Mesenchymal stem cell (in vitro differentiated cells and primary cell): ENCODE results near the gene DCAF4L1.
A peak's percentile ranks its signal among the peaks of the same experiment; 100 is the strongest.

Experiments used
- DNase-seq: peaks from one replicate; pipeline ENCODE4 v3.0.0-alpha.2; 2013
- H2AFZ ChIP-seq: one replicate; pipeline ENCODE4 v1.6.1; 2013; ENCODE audit warnings: low read depth, mild to moderate bottlenecking, control low read depth, inconsistent platforms, low read length, moderate library complexity
- H2AK5ac ChIP-seq: 2 replicates; pipeline ENCODE4 v1.6.1; 2013; ENCODE audit warnings: low read length, moderate library complexity, mild to moderate bottlenecking, inconsistent platforms; ENCODE audit not compliant: severe bottlenecking
- H2BK120ac ChIP-seq: one replicate; pipeline ENCODE4 v1.6.1; 2013; ENCODE audit warnings: low read depth, mild to moderate bottlenecking, inconsistent platforms, low read length, moderate library complexity
- H2BK12ac ChIP-seq, 2 experiments: one replicate each; pipeline ENCODE4 v1.6.1; 2013; ENCODE audit warnings: inconsistent platforms in 2 of 2, low read length in 2 of 2, mild to moderate bottlenecking in 2 of 2, moderate library complexity in 2 of 2, control low read depth in 1 of 2
- H2BK15ac ChIP-seq: one replicate; pipeline ENCODE4 v1.6.1; 2013; ENCODE audit warnings: mild to moderate bottlenecking, low read depth, inconsistent platforms; ENCODE audit not compliant: poor library complexity, severe bottlenecking
- H2BK5ac ChIP-seq: 2 replicates; pipeline ENCODE4 v1.6.1; 2013; ENCODE audit warnings: low read depth, mild to moderate bottlenecking, low read length, control low read depth, inconsistent platforms; ENCODE audit not compliant: poor library complexity, severe bottlenecking
- H3K14ac ChIP-seq, 2 experiments: one replicate each; pipeline ENCODE4 v1.6.1; 2013; ENCODE audit warnings: inconsistent platforms in 2 of 2, low read length in 2 of 2, control low read depth in 1 of 2, mild to moderate bottlenecking in 1 of 2, moderate library complexity in 1 of 2
- H3K18ac ChIP-seq, 2 experiments: one replicate each; pipeline ENCODE4 v1.6.1; 2013; ENCODE audit warnings: inconsistent platforms in 2 of 2, low read length in 2 of 2, control low read depth in 1 of 2, low read depth in 1 of 2, mild to moderate bottlenecking in 1 of 2
- H3K23ac ChIP-seq, 2 experiments: one replicate each; pipeline ENCODE4 v1.6.1; 2013; ENCODE audit warnings: inconsistent platforms in 2 of 2, low read length in 2 of 2, mild to moderate bottlenecking in 2 of 2, moderate library complexity in 2 of 2, control low read depth in 1 of 2
- H3K27ac ChIP-seq: 2 replicates; pipeline ENCODE4 v1.5.1; 2013; ENCODE audit warnings: mild to moderate bottlenecking, moderate library complexity, low read length, control low read depth, inconsistent platforms; ENCODE audit not compliant: poor library complexity, severe bottlenecking
- H3K27me3 ChIP-seq, 2 experiments: 2 replicates each; pipeline versions ENCODE4 v1.6.1 to v1.7.0; 2013; ENCODE audit warnings: low read length in 2 of 2, mild to moderate bottlenecking in 2 of 2, moderate library complexity in 2 of 2, control low read depth in 1 of 2, inconsistent platforms in 1 of 2; ENCODE audit not compliant: control insufficient read depth in 1 of 2, insufficient read depth in 1 of 2
- H3K36me3 ChIP-seq, 2 experiments: 2 replicates each; pipeline versions ENCODE4 v1.6.1 to v1.7.0; 2013; ENCODE audit warnings: low read length in 2 of 2, control low read depth in 1 of 2, inconsistent platforms in 1 of 2, low read depth in 1 of 2, mild to moderate bottlenecking in 1 of 2; ENCODE audit not compliant: insufficient read depth in 2 of 2, control insufficient read depth in 1 of 2
- H3K4ac ChIP-seq, 2 experiments: one replicate each; pipeline ENCODE4 v1.6.1; 2013; ENCODE audit warnings: inconsistent platforms in 2 of 2, low read length in 2 of 2, mild to moderate bottlenecking in 2 of 2, moderate library complexity in 2 of 2, control low read depth in 1 of 2, low read depth in 1 of 2
- H3K4me1 ChIP-seq: 2 replicates; pipeline ENCODE4 v1.6.1; 2013; ENCODE audit warnings: low read depth, low read length, control low read depth; ENCODE audit not compliant: control insufficient read depth, insufficient read depth
- H3K4me2 ChIP-seq: 2 replicates; pipeline ENCODE4 v1.6.1; 2013; ENCODE audit warnings: low read length, mild to moderate bottlenecking, inconsistent platforms; ENCODE audit not compliant: poor library complexity, severe bottlenecking
- H3K4me3 ChIP-seq, 2 experiments: 2 replicates each; pipeline versions ENCODE4 v1.5.1 to v1.7.0; 2013; ENCODE audit warnings: low read length in 2 of 2, mild to moderate bottlenecking in 2 of 2, control low read depth in 1 of 2, low read depth in 1 of 2; ENCODE audit not compliant: insufficient read depth in 1 of 2
- H3K79me1 ChIP-seq: replicated peaks from 2 replicates; pipeline ENCODE4 v1.6.1; 2013; ENCODE audit warnings: mild to moderate bottlenecking, control low read depth, low read length, inconsistent platforms; ENCODE audit not compliant: poor library complexity, severe bottlenecking
- H3K9ac ChIP-seq: 2 replicates; pipeline ENCODE4 v1.7.0; 2013; ENCODE audit warnings: mild to moderate bottlenecking, low read length, moderate library complexity
- H3K9me3 ChIP-seq: 2 replicates; pipeline ENCODE4 v1.7.0; 2013; ENCODE audit warnings: mild to moderate bottlenecking, low read length; ENCODE audit not compliant: control insufficient read depth
- H4K8ac ChIP-seq: one replicate; pipeline ENCODE4 v1.6.1; 2013; ENCODE audit warnings: inconsistent platforms, mild to moderate bottlenecking, low read length, moderate library complexity
- H4K91ac ChIP-seq: one replicate; pipeline ENCODE4 v1.6.1; 2013; ENCODE audit warnings: mild to moderate bottlenecking, low read length, inconsistent platforms
- WGBS: methylation state at CpG from one replicate; pipeline ENCODE4 v1.1.7; 2013; ENCODE audit warnings: mixed read lengths; 5-methylcytosine and 5-hydroxymethylcytosine counted together

The DCAF4L1 gene

GRCh38 chr4:41963105-41963504, 18.5 kb upstream of the DCAF4L1 start:
- Histone ChIP-seq H3K27me3 (no peaks in the 10 kb centered on the region), H3K36me3 (peaks cover 0 to 6% of the 10 kb centered on the region in 2 experiments), H3K4me3 (no peak overlapping the region), H3K9me3 (no peaks in the 10 kb centered on the region), H2BK15ac (no peak overlapping the region), H2BK120ac (no peak overlapping the region), H4K91ac (no peak overlapping the region), H2BK5ac (no peak overlapping the region), H3K4me2 (no peak overlapping the region), H4K8ac (no peak overlapping the region), H2AK5ac (no peak overlapping the region), H3K4me1 (no peaks in the 10 kb centered on the region), H3K27ac (no peak overlapping the region), H2AFZ (no peak overlapping the region), H3K18ac (no peak overlapping the region), H3K4ac (no peak overlapping the region), H2BK12ac (no peak overlapping the region), H3K14ac (no peak overlapping the region), H3K9ac (no peak overlapping the region), H3K79me1 (no peaks in the 10 kb centered on the region), H3K23ac (no peak overlapping the region)
- peak; percentile 44 for DNase-seq
- 96% methylated on average over 4 of the region's 4 CpGs for WGBS

GRCh38 chr4:41964401-41964800, 17.2 kb upstream of the DCAF4L1 start:
- Histone ChIP-seq H3K4me1 (no peaks in the 10 kb centered on the region), H3K9ac (no peak overlapping the region), H3K18ac (no peak overlapping the region), H3K27ac (no peak overlapping the region), H2BK5ac (no peak overlapping the region), H3K9me3 (peaks cover 4% of the 10 kb centered on the region), H2BK15ac (no peak overlapping the region), H3K23ac (no peak overlapping the region), H3K79me1 (no peaks in the 10 kb centered on the region), H3K4me3 (no peak overlapping the region), H2AFZ (no peak overlapping the region), H2AK5ac (no peak overlapping the region), H2BK12ac (no peak overlapping the region), H2BK120ac (no peak overlapping the region), H4K8ac (no peak overlapping the region), H3K36me3 (peaks cover 0 to 4% of the 10 kb centered on the region in 2 experiments), H3K27me3 (no peaks in the 10 kb centered on the region), H3K4me2 (no peak overlapping the region), H3K14ac (no peak overlapping the region), H4K91ac (no peak overlapping the region), H3K4ac (no peak overlapping the region)
- WGBS, result no CpG with 5 or more reads among the region's 1 CpG
- no peak for DNase-seq

GRCh38 chr4:41967392-41967791, 14.2 kb upstream of the DCAF4L1 start:
- WGBS, result 100% methylated on average over 2 of the region's 2 CpGs
- no peak overlapping the region for H3K27ac ChIP-seq
- H3K9me3 ChIP-seq, result peaks cover 4% of the 10 kb centered on the region
- no peak for DNase-seq
- no peak overlapping the region for H3K23ac ChIP-seq
- no peak overlapping the region for H3K4me2 ChIP-seq
- H2AFZ ChIP-seq, result no peak overlapping the region
- H3K4ac ChIP-seq, result no peak overlapping the region
- H3K14ac ChIP-seq, result no peak overlapping the region
- no peak overlapping the region for H2BK5ac ChIP-seq
- H4K91ac ChIP-seq, result no peak overlapping the region
- no peak overlapping the region for H3K9ac ChIP-seq
- no peaks in the 10 kb centered on the region for H3K79me1 ChIP-seq
- H3K18ac ChIP-seq, result no peak overlapping the region
- H3K27me3 ChIP-seq, result no peaks in the 10 kb centered on the region
- no peak overlapping the region for H3K4me3 ChIP-seq
- H3K36me3 ChIP-seq, result no peaks in the 10 kb centered on the region
- H2BK15ac ChIP-seq, result no peak overlapping the region
- no peak overlapping the region for H2BK120ac ChIP-seq
- H2AK5ac ChIP-seq, result no peak overlapping the region
- no peak overlapping the region for H4K8ac ChIP-seq
- H3K4me1 ChIP-seq, result no peaks in the 10 kb centered on the region
- no peak overlapping the region for H2BK12ac ChIP-seq

- no peak overlapping the region for H3K27ac ChIP-seq
- H3K4me1 ChIP-seq, result no peaks in the 10 kb centered on the region
- no peak overlapping the region for H2BK5ac ChIP-seq
- H2AFZ ChIP-seq, result no peak overlapping the region
- H3K27me3 ChIP-seq, result no peaks in the 10 kb centered on the region
- no peak overlapping the region for H3K4me2 ChIP-seq
- no peak for DNase-seq
- no peaks in the 10 kb centered on the region for H3K36me3 ChIP-seq
- no peak overlapping the region for H3K18ac ChIP-seq
- no peak overlapping the region for H3K4ac ChIP-seq
- no peak overlapping the region for H4K8ac ChIP-seq
- H3K9me3 ChIP-seq, result peaks cover 4% of the 10 kb centered on the region
- H3K23ac ChIP-seq, result no peak overlapping the region
- no peak overlapping the region for H4K91ac ChIP-seq
- H3K9ac ChIP-seq, result no peak overlapping the region
- no peaks in the 10 kb centered on the region for H3K79me1 ChIP-seq
- H2BK15ac ChIP-seq, result no peak overlapping the region
- no peak overlapping the region for H2BK120ac ChIP-seq
- H3K4me3 ChIP-seq, result no peak overlapping the region
- no peak overlapping the region for H3K14ac ChIP-seq
- no peak overlapping the region for H2BK12ac ChIP-seq
- H2AK5ac ChIP-seq, result no peak overlapping the region
Observed at GRCh38 chr4:41969671-41970070, 11.9 kb upstream of the DCAF4L1 start.
